ENCODE results near the gene ART1. TPM values are rescaled to one million over a fixed set of nuclear protein-coding genes. Genes with fewer than 3 reads are reported as not detected.

Gene ART1
- total RNA-seq, 1 donor from 2014 or later: not detected

DNA sequence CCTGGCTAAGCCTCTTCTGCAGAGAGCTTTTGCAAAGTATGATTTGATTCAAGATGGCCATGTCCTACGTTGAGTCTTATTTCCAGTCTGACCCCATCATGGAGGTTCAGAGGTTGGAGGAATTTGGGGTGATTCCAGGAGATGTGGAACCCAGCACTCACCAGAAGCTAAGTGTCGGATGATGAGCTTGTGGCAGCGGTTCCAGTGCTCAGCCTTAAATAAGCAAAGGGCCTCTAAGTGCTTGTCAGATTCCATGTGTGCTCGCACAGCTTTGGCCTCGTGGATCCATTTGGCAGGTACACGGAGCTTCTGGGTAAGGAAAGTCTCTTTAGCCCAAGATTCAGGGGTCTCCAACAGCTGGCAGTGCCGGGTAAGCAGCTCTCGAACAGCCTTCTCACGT is 38.1 kb downstream of the ART1 start:
- Mint-ChIP-seq H3K27ac (ENCODE audit: unreplicated experiment) (no peak overlapping the region), H3K36me3 (ENCODE audit: low read depth) (peaks cover 26% of the 10 kb centered on the region), H3K4me3 (no peak overlapping the region), H3K9me3 (no peaks in the 10 kb centered on the region), H3K27me3 (ENCODE audit: low read depth) (no peaks in the 10 kb centered on the region), H3K4me1 (no peaks in the 10 kb centered on the region)
- DNase-seq (ENCODE audit: low read depth, low spot score): no peak
- TF ChIP-seq, protein P1, sequence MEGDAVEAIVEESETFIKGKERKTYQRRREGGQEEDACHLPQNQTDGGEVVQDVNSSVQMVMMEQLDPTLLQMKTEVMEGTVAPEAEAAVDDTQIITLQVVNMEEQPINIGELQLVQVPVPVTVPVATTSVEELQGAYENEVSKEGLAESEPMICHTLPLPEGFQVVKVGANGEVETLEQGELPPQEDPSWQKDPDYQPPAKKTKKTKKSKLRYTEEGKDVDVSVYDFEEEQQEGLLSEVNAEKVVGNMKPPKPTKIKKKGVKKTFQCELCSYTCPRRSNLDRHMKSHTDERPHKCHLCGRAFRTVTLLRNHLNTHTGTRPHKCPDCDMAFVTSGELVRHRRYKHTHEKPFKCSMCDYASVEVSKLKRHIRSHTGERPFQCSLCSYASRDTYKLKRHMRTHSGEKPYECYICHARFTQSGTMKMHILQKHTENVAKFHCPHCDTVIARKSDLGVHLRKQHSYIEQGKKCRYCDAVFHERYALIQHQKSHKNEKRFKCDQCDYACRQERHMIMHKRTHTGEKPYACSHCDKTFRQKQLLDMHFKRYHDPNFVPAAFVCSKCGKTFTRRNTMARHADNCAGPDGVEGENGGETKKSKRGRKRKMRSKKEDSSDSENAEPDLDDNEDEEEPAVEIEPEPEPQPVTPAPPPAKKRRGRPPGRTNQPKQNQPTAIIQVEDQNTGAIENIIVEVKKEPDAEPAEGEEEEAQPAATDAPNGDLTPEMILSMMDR (conservative IDR thresholded peaks at IDR 0.05): no peak

DNA sequence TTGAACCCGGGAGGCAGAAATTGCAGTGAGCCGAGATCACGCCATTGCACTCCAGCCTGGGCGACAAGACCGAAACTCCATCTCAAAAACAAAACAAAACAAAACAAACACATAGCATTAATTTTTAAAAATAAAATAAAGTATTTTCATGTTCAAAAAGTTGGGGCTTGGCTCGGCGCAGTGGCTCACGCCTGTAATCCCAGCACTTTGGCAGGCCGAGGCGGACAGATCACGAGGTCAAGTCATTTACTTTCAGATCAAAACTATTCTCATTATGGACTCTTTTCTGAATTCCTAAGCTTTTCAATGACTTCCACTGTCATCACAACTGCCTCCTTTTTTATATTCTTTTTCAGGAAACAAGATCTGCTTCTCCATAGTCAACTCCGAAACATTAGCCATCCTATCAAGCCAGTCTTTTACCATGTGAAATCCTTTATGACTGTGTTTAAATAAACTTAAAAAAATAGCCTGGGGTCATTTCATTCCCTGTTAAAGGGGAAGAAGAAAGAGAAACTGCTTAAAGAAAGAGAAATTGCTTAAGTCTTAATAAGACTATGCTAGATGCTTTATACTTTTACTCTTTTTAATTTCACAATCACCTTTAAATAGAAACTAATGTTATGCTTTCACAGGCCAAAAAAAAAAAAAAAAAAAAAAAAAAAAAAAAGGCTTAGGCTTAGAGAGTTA is 39.3 kb downstream of the ART1 start:
- Mint-ChIP-seq H3K9me3 (no peaks in the 10 kb centered on the region), H3K27ac (ENCODE audit: unreplicated experiment) (no peak overlapping the region), H3K36me3 (ENCODE audit: low read depth) (peaks cover 26% of the 10 kb centered on the region), H3K27me3 (ENCODE audit: low read depth) (no peaks in the 10 kb centered on the region), H3K4me3 (no peak overlapping the region), H3K4me1 (no peaks in the 10 kb centered on the region)
- TF ChIP-seq, protein P1 (conservative IDR thresholded peaks at IDR 0.05): no peak
- DNase-seq (ENCODE audit: low read depth, low spot score): no peak

DNA sequence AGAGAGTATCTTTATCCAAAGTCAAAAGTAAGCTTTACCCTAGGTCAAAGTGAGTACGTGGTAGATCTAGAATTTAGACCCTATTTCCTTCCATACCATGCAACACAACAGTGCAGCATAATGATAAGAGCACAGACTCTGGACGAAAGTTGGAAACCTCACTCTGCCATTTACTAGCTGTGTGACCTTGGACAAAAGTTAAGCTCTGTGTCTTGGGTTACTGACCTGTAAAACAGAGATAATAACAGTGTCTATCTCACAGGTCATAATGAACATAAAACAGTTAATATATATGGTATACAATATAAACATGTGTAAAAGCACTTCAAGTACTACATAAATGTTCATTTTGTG is 39.9 kb downstream of the ART1 start:
- Mint-ChIP-seq H3K4me3 (no peak overlapping the region), H3K9me3 (no peaks in the 10 kb centered on the region), H3K27ac (ENCODE audit: unreplicated experiment) (no peak overlapping the region), H3K36me3 (ENCODE audit: low read depth) (peaks cover 26% of the 10 kb centered on the region), H3K27me3 (ENCODE audit: low read depth) (no peaks in the 10 kb centered on the region), H3K4me1 (no peaks in the 10 kb centered on the region)
- DNase-seq (ENCODE audit: low read depth, low spot score): no peak
- TF ChIP-seq, protein P1 (conservative IDR thresholded peaks at IDR 0.05): no peak

DNA sequence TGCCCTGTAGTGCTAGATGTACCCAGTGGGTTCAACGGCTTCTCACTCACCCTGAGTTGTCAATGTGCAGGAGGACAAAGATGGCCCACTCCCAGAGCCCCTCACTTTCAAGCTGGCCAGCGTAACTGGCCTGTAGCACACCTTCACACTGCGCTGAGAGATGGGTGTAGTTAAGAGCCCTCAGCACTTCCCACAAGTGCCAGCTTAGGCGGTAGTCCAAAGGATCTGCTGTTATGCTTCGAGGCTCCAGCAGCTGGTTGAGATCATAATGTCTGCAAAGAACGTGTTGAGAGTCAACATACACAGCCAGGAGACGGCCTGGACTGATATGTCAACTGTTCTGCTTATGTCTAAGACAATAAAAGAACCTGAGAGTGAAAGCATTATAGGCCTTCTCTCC is 41.0 kb downstream of the ART1 start:
- Mint-ChIP-seq H3K27ac (ENCODE audit: unreplicated experiment) (no peak overlapping the region), H3K4me1 (no peaks in the 10 kb centered on the region), H3K27me3 (ENCODE audit: low read depth) (no peaks in the 10 kb centered on the region), H3K36me3 (ENCODE audit: low read depth) (peaks cover 20% of the 10 kb centered on the region), H3K9me3 (no peaks in the 10 kb centered on the region), H3K4me3 (no peak overlapping the region)
- TF ChIP-seq, protein P1 (conservative IDR thresholded peaks at IDR 0.05): no peak
- DNase-seq (ENCODE audit: low read depth, low spot score): no peak

DNA sequence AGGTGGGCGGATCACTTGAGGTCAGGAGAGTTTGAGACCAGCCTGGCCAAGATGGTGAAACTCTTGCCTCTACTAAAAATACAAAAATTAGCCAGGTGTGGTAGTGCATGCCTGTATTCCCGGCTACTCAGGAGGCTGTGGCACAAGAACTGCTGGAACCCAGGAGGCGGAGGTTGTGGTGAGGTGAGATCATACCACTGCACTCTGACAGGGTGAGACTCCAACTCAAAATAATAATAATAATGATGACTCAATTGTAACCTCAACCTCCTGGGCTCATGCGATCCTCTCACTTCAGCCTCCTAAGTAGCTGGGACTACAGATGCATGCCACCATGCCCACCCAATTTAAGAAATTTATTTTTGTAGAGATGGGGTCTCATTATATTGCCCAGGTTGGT is 41.8 kb downstream of the ART1 start:
- Mint-ChIP-seq H3K4me1 (no peaks in the 10 kb centered on the region), H3K27ac (ENCODE audit: unreplicated experiment) (no peak overlapping the region), H3K4me3 (peak overlapping the region; percentile 10), H3K36me3 (ENCODE audit: low read depth) (peaks cover 20% of the 10 kb centered on the region), H3K9me3 (no peaks in the 10 kb centered on the region), H3K27me3 (ENCODE audit: low read depth) (no peaks in the 10 kb centered on the region)
- TF ChIP-seq, protein P1 (conservative IDR thresholded peaks at IDR 0.05): no peak
- no peak for DNase-seq (ENCODE audit: low read depth, low spot score)
